GM18867 (cell line): Measurements from ENCODE around the gene TIRAP.

Experiments
- ATAC-seq: cut with Tn5 transposase; IDR thresholded peaks from one replicate; pipeline ENCODE4 v1.9.1; 2021; ENCODE audit warnings: mild to moderate bottlenecking, moderate library complexity; ENCODE audit not compliant: unreplicated experiment

TIRAP gene

DNA sequence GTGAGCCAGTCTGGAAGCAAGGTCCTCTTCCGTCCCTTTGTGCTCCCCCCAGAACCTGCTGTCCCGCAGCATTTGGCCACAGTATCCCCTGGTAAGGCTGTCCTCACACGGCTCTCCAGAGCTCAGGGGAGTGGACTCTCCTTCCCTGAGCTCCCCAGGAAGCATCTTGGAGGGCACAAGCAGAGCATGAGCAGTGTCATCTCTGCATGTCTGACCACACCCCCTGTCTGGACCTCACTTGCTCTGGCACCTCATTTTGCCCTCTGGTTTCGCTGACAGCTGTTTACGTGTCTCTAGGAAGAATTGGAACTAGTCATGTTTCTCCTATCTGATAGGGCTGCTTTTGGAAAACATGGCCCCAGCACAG lies 36.5 kb downstream of the TIRAP start:
- no peak for ATAC-seq

DNA sequence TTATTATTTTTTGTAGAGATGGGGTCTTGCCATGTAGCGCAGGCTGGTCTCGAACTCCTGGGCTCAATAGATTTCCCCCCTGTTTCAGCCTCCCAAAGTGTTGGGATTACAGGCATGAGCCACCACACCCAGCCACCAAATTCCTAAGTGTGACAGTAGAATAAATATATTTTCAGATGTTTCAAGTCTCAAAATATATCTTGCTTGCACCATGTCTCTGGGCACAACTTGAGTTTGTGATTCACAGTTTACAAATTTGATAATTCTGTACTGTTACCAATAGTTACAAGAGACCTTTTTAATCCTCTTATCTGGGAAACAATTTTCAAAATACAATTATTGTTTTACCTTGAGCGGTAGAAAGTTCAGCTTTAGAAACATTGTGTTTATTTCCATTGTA lies 40.1 kb downstream of the TIRAP start:
- ATAC-seq: no peak

- no peak for ATAC-seq
Measured at GRCh38 chr11:126327281-126328000, 44.5 kb downstream of the TIRAP start.

GRCh38 chr11:126328001-126328390 lies 45.1 kb downstream of the TIRAP start:
- ATAC-seq: no peak

GRCh38 chr11:126328444-126328843 lies 45.6 kb downstream of the TIRAP start:
- ATAC-seq: no peak

- no peak for ATAC-seq
Measured at GRCh38 chr11:126328938-126329643, 46.2 kb downstream of the TIRAP start.

DNA sequence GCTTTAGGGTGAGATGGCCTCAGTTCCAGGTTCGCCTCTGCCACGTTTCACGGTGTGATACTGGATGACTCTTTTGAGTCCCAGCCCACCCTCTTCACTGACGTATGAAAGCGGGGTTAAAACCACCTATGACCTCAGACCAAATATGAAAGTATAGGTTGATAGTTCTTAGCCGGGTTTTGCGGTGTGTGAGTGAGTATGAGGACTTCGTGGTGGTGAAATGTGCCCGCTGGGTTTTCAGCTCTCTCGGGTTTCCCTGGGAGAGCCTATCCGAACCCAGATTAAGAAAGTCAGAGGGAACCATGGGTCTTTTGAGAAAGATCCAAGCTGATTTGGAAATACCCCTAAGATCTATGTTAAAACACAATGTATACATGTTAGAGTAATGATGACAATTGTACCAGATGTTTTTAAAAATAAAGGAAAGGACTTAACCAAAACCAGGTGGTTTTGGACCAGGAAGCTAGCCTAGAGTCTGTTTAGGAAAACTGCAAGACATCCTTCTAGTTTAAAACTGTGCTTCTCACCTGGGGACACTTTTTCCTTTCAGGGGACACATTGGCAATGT lies 46.8 kb downstream of the TIRAP start:
- ATAC-seq: no peak

DNA sequence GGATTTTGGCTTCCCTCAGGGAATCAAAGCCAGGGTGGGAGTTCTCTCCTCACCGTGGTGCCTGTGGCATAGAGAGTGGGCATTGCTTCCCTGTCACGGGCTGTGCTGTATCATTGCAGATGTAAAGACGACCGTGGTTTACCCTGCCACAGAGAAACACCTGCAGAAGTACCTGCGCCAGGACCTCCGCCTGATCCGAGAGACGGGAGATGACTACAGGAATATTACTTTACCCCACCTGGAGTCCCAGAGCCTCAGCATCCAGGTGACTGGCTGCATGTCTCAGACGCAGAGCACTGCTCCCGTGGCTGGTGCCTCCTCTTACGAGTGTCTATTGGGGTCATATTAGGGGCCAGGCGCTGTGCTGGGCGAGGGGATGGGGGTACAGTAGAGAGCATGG lies 48.4 kb downstream of the TIRAP start:
- ATAC-seq: no peak

DNA sequence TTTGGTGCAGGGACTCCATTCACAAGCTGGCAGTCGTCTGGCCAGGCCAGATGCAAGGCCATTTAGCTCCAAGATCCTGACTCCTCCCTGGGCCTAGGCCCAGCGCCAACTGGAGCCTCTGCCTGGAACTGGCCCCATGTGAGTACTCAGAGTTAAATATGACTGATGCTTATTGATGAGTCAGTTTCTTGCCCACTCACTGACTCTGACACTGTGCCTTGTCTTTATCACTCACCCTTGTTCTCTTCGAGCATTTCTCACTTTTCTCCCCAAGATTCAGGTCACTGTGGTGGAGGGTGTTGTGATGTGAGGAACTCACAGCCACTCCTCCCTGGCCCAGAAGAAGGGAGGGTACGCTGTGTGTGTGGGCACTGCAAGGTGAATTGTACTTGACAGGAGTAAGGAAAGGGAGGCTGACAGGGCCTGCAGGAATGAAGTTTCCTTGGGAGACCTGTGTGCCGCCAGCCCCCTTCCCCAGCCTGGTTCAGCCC lies 49.4 kb downstream of the TIRAP start:
- ATAC-seq: no peak

- no peak for ATAC-seq
Measured at GRCh38 chr11:126333142-126333541, 50.2 kb downstream of the TIRAP start.

GRCh38 chr11:126334659-126335462 lies 52.0 kb downstream of the TIRAP start:
- ATAC-seq: no peak

- ATAC-seq: no peak
Measured at GRCh38 chr11:126335463-126335760, 52.5 kb downstream of the TIRAP start.

GRCh38 chr11:126336138-126336541 lies 53.2 kb downstream of the TIRAP start:
- no peak for ATAC-seq

DNA sequence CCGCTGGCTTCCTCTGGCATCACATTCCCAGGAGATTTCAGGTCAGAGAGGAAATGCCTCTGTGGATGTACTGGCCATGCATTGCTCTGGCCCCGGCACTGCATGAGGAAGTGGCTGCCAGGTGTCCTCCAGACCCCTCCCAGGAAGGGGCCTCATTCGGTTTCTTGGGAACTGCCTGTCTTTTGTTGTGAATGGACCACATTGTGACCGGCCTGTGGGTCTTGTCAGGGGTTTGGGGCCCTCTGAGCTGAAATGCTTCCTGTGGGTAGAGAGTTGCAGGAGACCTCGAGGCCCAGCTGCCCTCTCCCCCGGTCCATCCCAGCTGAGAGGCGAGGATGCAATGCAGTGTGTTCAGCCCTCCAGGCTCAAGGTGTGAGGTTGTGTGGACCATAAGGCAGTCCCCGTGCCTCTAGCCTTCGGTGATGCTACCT lies 53.8 kb downstream of the TIRAP start:
- ATAC-seq: no peak

GRCh38 chr11:126337126-126337473 lies 54.2 kb downstream of the TIRAP start:
- ATAC-seq: no peak

GRCh38 chr11:126337474-126338241 lies 54.8 kb downstream of the TIRAP start:
- no peak for ATAC-seq

GRCh38 chr11:126338346-126339055 lies 55.6 kb downstream of the TIRAP start:
- ATAC-seq: no peak

DNA sequence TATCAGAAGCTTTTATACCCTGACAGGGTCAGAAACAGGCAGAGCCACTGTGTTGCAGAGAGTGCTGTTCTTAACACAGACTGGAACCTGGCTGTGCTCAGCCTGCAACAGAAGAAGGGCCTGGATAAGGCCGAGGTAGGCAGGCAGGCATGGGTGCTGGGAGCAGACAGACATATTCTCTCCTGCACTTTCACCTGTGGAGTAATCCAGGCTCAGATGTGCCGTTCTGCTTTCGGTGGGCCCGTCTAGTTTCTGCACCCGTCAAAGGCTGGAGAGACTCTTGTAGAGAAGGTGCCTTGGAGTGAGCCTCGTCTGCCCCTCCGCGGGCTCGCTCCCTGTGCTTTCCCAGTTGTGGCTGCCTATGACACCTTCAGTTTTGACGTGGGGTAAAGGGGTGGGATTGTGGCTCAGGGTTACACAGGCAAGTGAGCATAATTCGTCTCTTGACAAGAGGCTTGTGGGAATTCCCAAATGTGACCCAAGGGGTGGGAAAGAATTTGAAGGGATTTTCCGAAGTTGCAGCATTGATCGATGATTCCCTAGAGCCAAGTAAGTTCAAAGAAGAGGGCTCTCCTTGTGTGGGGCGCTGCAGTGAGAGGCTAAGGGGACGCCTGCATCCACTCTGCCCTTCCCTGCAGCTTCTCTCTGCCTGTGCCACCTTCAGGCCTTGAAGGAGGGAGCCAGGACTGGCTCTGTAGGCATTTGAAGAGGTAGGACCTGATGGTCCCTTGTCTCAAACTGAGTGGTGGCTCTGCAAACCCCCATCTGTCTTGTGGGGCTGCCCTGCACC lies 56.4 kb downstream of the TIRAP start:
- ATAC-seq: no peak

DNA sequence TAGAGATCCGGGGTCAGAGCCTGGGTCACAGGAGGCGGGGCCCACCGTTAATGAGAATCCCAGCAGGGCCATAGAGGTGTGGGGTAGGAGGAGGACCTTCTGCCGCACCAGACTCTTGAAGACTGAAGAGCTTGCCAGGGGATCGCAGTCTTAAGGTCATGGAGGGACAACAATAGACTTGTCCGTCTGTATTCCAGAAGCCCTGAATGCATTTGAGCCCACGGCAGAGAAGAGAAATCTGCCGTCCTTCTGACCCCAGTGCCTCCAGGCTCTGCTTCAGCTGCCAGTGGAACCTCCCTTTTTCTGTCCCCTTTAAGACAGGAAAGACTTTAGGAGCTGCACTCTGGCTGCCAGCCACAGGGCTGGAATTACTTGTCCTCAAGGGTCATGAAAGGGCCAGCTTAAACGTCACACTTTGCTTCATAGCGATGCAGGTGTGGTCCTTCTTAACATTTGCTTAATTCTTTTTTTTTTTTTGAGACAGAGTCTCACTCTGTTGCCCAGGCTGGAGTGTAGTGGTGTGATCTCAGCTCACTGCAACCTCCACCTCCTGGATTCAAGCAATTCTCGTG lies 57.1 kb downstream of the TIRAP start:
- no peak for ATAC-seq
